ENCODE measurements around the gene TMEM132A. TPM values are rescaled to one million over a fixed set of nuclear protein-coding genes. Genes with fewer than 3 reads are reported as not detected.

TMEM132A gene
- total RNA-seq, 1 experiment from 2014 or later: 154 TPM

GRCh38 chr11:60950933-60951605 lies 26.8 kb downstream of the TMEM132A start:
- DNase-seq (ENCODE audit: low read depth, low spot score) (no peak), ATAC-seq (no peak)
- Histone ChIP-seq H3K4me1 (ENCODE audit: control insufficient read depth, insufficient read depth, low read length) (no peaks in the 10 kb centered on the region), H3K4me3 (ENCODE audit: low read depth in 2 of 2, low read length in 2 of 2) (no peak overlapping the region), H3K9me3 (ENCODE audit: control insufficient read depth, insufficient read depth, low read depth, low read length) (no peaks in the 10 kb centered on the region), H3K27me3 (ENCODE audit: control insufficient read depth, insufficient read depth, low read length) (no peaks in the 10 kb centered on the region), H3K36me3 (ENCODE audit: control insufficient read depth, insufficient read depth, low read length) (no peaks in the 10 kb centered on the region), H3K27ac (ENCODE audit: low read length) (no peak overlapping the region)
- POLR2A ChIA-PET: no interaction called here
- BruUV-seq (replicated peaks): no TSS peak
- in situ Hi-C loops (cut with HindIII; ENCODE audit: low pct_unique_long_range_greater_than_20kb, low sequenced_read_pairs) (no loop called here), intact Hi-C loops (cut with micrococcal nuclease; ENCODE audit: unreplicated experiment) (no loop called here)
- no peak for TF ChIP-seq TCF7L2 (IDR thresholded peaks at IDR 0.05; ENCODE audit: low read depth, low read length)
- CTCF ChIA-PET: no interaction called here

GRCh38 chr11:60951606-60951903 lies 27.3 kb downstream of the TMEM132A start:
- ChIA-PET CTCF (no interaction called here), POLR2A (no interaction called here)
- peak overlapping the region; percentile 78; the same call in 1 of the 2 replicates for H3K27ac ChIP-seq (ENCODE audit: low read length)
- no TSS peak for BruUV-seq (replicated peaks)
- H3K27me3 ChIP-seq (ENCODE audit: control insufficient read depth, insufficient read depth, low read length): no peaks in the 10 kb centered on the region
- no peak for DNase-seq (ENCODE audit: low read depth, low spot score)
- H3K9me3 ChIP-seq (ENCODE audit: control insufficient read depth, insufficient read depth, low read depth, low read length): no peaks in the 10 kb centered on the region
- in situ Hi-C loops (cut with HindIII; ENCODE audit: low pct_unique_long_range_greater_than_20kb, low sequenced_read_pairs): no loop called here
- TF ChIP-seq REST (IDR thresholded peaks at IDR 0.05; ENCODE audit: insufficient read depth in 1 of 2, low read depth in 2 of 2, low read length in 1 of 2) (no peak), CTCF (IDR thresholded peaks at IDR 0.05) (no peak)
- intact Hi-C loops (cut with micrococcal nuclease; ENCODE audit: unreplicated experiment): no loop called here
- H3K4me3 ChIP-seq (ENCODE audit: low read depth in 2 of 2, low read length in 2 of 2): no peak overlapping the region
- no peaks in the 10 kb centered on the region for H3K36me3 ChIP-seq (ENCODE audit: control insufficient read depth, insufficient read depth, low read length)
- no peaks in the 10 kb centered on the region for H3K4me1 ChIP-seq (ENCODE audit: control insufficient read depth, insufficient read depth, low read length)
- ATAC-seq: no peak

- H3K36me3 ChIP-seq (ENCODE audit: control insufficient read depth, insufficient read depth, low read length): no peaks in the 10 kb centered on the region
- no TSS peak for BruUV-seq (replicated peaks)
- ChIA-PET CTCF (no interaction called here), POLR2A (no interaction called here)
- peak; percentile 75 for ATAC-seq
- no peaks in the 10 kb centered on the region for H3K9me3 ChIP-seq (ENCODE audit: control insufficient read depth, insufficient read depth, low read depth, low read length)
- no peaks in the 10 kb centered on the region for H3K4me1 ChIP-seq (ENCODE audit: control insufficient read depth, insufficient read depth, low read length)
- H3K27me3 ChIP-seq (ENCODE audit: control insufficient read depth, insufficient read depth, low read length): no peaks in the 10 kb centered on the region
- peak within 1 kb of the TSS; percentile 78 for H3K27ac ChIP-seq (ENCODE audit: low read length)
- TF ChIP-seq TCF7L2 (IDR thresholded peaks at IDR 0.05; ENCODE audit: low read depth, low read length) (no peak), SIN3A (IDR thresholded peaks at IDR 0.05; ENCODE audit: borderline replicate concordance, insufficient read depth, low read depth, low read length) (no peak), POLR2AphosphoS5 (IDR thresholded peaks at IDR 0.05; ENCODE audit: low read depth, low read length) (no peak), REST (IDR thresholded peaks at IDR 0.05; ENCODE audit: insufficient read depth in 1 of 2, low read depth in 2 of 2, low read length in 1 of 2) (no peak), CTCF (IDR thresholded peaks at IDR 0.05) (no peak)
- DNase-seq (ENCODE audit: low read depth, low spot score): no peak
- in situ Hi-C loops (cut with HindIII; ENCODE audit: low pct_unique_long_range_greater_than_20kb, low sequenced_read_pairs): no loop called here
- H3K4me3 ChIP-seq (ENCODE audit: low read depth in 2 of 2, low read length in 2 of 2): peak within 1 kb of the TSS; percentile 35 to 69
- intact Hi-C loops (cut with micrococcal nuclease; ENCODE audit: unreplicated experiment): no loop called here
Measured at GRCh38 chr11:60951904-60952741, 27.9 kb downstream of the TMEM132A start, which contains the start of gene SLC15A3. SLC15A3 (minus strand) TSS chr11:60952176; CDS start chr11:60951551, 625 bp downstream.

All from Panc1 (cell line).